ENCODE data around the gene GOLGA6L10.
"Not testable (repeated sequence)": the region's sequence is repeated elsewhere in the genome, so short reads cannot be mapped to it uniquely, and the experiment has no call there.

Gene GOLGA6L10

DNA sequence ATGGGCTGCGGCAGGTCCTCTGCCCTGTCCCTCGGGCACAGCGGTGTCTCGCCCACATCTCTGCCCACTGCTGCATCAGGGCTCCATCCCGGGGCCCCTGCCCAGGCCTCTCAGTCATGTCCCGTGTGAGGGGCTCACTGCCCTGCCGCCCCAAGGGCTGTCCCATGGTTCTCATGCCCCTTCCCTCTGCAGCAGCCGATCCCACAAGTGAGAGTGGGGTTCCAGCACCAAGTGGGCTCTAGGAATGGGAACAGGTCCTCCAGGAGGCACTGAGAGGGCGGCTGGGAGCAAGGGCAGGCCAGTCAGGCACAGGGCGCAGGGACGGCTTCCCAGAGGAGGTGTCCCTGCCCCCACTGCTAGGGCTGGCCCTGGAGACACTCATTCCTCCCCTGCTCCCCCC, 18.4 kb downstream of the GOLGA6L10 start:
- not testable (repeated sequence) for H3K27ac ChIP-seq (ENCODE audit: low read depth, low read length); H3K4me3 ChIP-seq (ENCODE audit: low read length); H3K9ac ChIP-seq (ENCODE audit: low read depth, low read length); H3K36me3 ChIP-seq (ENCODE audit: insufficient read depth, low read length); H3K4me1 ChIP-seq (ENCODE audit: insufficient read depth, low read length); H3K9me3 ChIP-seq (ENCODE audit: insufficient read depth, low read depth, low read length); H3K27me3 ChIP-seq (ENCODE audit: insufficient read depth, low read length)
- 91% methylated on average over 3 of the region's 11 CpGs for WGBS

DNA sequence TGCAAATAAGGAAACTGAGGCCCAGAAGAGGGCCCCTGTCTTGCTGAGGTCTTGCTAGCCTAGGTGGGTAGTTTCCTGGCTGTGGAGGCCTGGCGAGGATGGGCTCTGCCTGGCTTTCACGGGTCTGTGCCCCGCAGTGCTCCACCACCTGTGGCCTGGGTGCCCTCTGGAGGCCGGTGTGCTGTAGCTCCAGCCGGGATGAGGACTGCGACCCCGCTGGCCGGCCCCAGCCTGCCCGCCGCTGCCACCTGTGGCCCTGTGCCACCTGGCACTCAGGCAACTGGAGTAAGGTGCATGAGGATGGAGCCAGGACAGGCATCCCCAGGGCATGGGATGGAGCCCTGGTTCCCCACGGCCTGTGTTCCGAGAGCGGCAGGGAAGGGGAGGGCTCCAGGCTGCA, 20.2 kb downstream of the GOLGA6L10 start:
- WGBS = no CpG with 5 or more reads among the region's 13 CpGs
- not testable (repeated sequence) for H3K36me3 ChIP-seq (ENCODE audit: insufficient read depth, low read length); H3K4me1 ChIP-seq (ENCODE audit: insufficient read depth, low read length); H3K27ac ChIP-seq (ENCODE audit: low read depth, low read length); H3K9me3 ChIP-seq (ENCODE audit: insufficient read depth, low read depth, low read length); H3K9ac ChIP-seq (ENCODE audit: low read depth, low read length); H3K27me3 ChIP-seq (ENCODE audit: insufficient read depth, low read length); H3K4me3 ChIP-seq (ENCODE audit: low read length)

DNA sequence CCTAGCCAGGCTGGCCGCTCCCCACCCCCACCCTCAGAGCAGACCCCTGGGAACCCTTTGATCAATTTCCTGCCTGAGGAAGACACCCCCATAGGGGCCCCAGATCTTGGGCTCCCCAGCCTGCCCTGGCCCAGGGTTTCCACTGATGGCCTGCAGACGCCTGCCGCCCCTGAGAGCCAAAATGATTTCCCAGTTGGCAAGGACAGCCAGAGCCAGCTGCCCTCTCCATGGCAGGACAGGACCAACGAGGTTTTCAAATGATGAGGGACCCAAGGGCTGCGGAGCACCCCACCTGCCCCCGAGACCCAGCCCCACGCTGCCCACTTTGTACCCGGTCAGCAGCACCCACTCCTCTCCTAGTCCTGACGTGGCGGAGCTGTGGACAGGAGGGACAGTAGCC, 21.9 kb downstream of the GOLGA6L10 start:
- not testable (repeated sequence) for H3K9ac ChIP-seq (ENCODE audit: low read depth, low read length); H3K4me3 ChIP-seq (ENCODE audit: low read length); H3K27me3 ChIP-seq (ENCODE audit: insufficient read depth, low read length); H3K9me3 ChIP-seq (ENCODE audit: insufficient read depth, low read depth, low read length); H3K27ac ChIP-seq (ENCODE audit: low read depth, low read length); H3K36me3 ChIP-seq (ENCODE audit: insufficient read depth, low read length); H3K4me1 ChIP-seq (ENCODE audit: insufficient read depth, low read length)
- WGBS = 89% methylated on average over 4 of the region's 10 CpGs

DNA sequence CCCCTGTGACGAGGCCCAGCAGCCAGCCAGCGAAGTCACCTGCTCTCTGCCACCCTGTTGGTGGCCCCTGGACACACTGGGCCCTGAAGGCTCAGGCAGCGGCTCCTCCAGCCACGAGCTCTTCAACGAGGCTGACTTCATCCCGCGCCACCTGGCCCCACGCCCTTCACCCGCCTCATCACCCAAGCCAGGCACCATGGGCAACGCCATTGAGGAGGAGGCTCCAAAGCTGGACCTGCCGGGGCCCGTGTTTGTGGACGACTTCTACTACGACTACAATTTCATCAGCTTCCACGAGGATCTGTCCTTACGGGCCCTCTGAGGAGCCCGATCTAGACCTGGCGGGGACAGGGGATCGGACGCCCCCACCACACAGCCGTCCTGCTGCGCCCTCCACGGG, 22.4 kb downstream of the GOLGA6L10 start:
- H3K36me3 ChIP-seq (ENCODE audit: insufficient read depth, low read length); H3K4me1 ChIP-seq (ENCODE audit: insufficient read depth, low read length); H3K9me3 ChIP-seq (ENCODE audit: insufficient read depth, low read depth, low read length); H3K27ac ChIP-seq (ENCODE audit: low read depth, low read length); H3K9ac ChIP-seq (ENCODE audit: low read depth, low read length); H3K4me3 ChIP-seq (ENCODE audit: low read length); H3K27me3 ChIP-seq (ENCODE audit: insufficient read depth, low read length): not testable (repeated sequence)
- WGBS = 85% methylated on average over 17 of the region's 23 CpGs

GRCh38 chr15:82325646-82326045, 23.6 kb downstream of the GOLGA6L10 start:
- not testable (repeated sequence) for H3K36me3 ChIP-seq (ENCODE audit: insufficient read depth, low read length); H3K27me3 ChIP-seq (ENCODE audit: insufficient read depth, low read length); H3K4me1 ChIP-seq (ENCODE audit: insufficient read depth, low read length); H3K27ac ChIP-seq (ENCODE audit: low read depth, low read length); H3K9me3 ChIP-seq (ENCODE audit: insufficient read depth, low read depth, low read length); H3K9ac ChIP-seq (ENCODE audit: low read depth, low read length); H3K4me3 ChIP-seq (ENCODE audit: low read length)
- WGBS = 93% methylated on average over 9 of the region's 10 CpGs

DNA sequence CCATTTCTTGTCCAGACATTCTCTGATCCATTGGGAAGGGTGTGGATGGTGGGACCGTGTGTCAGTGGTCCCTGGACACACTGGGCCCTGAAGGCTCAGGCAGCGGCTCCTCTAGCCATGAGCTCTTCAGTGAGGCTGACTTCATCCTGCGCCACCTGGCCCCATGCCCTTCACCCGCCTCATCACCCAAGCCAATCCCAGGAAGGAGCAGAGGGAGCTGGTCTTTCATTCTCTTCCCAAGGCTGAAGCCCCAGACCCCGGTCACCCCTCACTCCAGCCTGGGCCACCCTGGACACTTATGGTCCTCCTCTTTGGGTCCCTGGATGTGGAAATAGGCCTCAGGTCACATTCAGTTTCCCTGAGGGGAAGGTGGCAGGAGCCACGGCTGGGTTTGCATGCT, 24.4 kb downstream of the GOLGA6L10 start:
- 92% methylated on average over 5 of the region's 6 CpGs for WGBS
- H3K36me3 ChIP-seq (ENCODE audit: insufficient read depth, low read length); H3K27me3 ChIP-seq (ENCODE audit: insufficient read depth, low read length); H3K9ac ChIP-seq (ENCODE audit: low read depth, low read length); H3K4me1 ChIP-seq (ENCODE audit: insufficient read depth, low read length); H3K9me3 ChIP-seq (ENCODE audit: insufficient read depth, low read depth, low read length); H3K27ac ChIP-seq (ENCODE audit: low read depth, low read length); H3K4me3 ChIP-seq (ENCODE audit: low read length): not testable (repeated sequence)

GRCh38 chr15:82322488-82322887, 26.8 kb downstream of the GOLGA6L10 start:
- not testable (repeated sequence) for H3K4me1 ChIP-seq (ENCODE audit: insufficient read depth, low read length); H3K27ac ChIP-seq (ENCODE audit: low read depth, low read length)
- no CpG with 5 or more reads among the region's 10 CpGs for WGBS

GRCh38 chr15:82320861-82321260, 28.4 kb downstream of the GOLGA6L10 start:
- H3K4me3 ChIP-seq (ENCODE audit: low read length); H3K36me3 ChIP-seq (ENCODE audit: insufficient read depth, low read length); H3K9ac ChIP-seq (ENCODE audit: low read depth, low read length); H3K4me1 ChIP-seq (ENCODE audit: insufficient read depth, low read length); H3K27me3 ChIP-seq (ENCODE audit: insufficient read depth, low read length); H3K27ac ChIP-seq (ENCODE audit: low read depth, low read length); H3K9me3 ChIP-seq (ENCODE audit: insufficient read depth, low read depth, low read length): not testable (repeated sequence)
- 61% methylated on average over 2 of the region's 6 CpGs for WGBS

More at GRCh38 chr15:82322488-82322887, 26.8 kb downstream of the GOLGA6L10 start:
- not testable (repeated sequence) for H3K9ac ChIP-seq (ENCODE audit: low read depth, low read length); H3K27me3 ChIP-seq (ENCODE audit: insufficient read depth, low read length); H3K36me3 ChIP-seq (ENCODE audit: insufficient read depth, low read length); H3K4me3 ChIP-seq (ENCODE audit: low read length); H3K9me3 ChIP-seq (ENCODE audit: insufficient read depth, low read depth, low read length)

- 95% methylated on average over 11 of the region's 19 CpGs for WGBS
- not testable (repeated sequence) for H3K36me3 ChIP-seq (ENCODE audit: insufficient read depth, low read length); H3K9me3 ChIP-seq (ENCODE audit: insufficient read depth, low read depth, low read length); H3K4me1 ChIP-seq (ENCODE audit: insufficient read depth, low read length); H3K4me3 ChIP-seq (ENCODE audit: low read length); H3K9ac ChIP-seq (ENCODE audit: low read depth, low read length); H3K27ac ChIP-seq (ENCODE audit: low read depth, low read length); H3K27me3 ChIP-seq (ENCODE audit: insufficient read depth, low read length)
Measured at GRCh38 chr15:82319522-82320278, 29.6 kb downstream of the GOLGA6L10 start.

- H3K27me3 ChIP-seq (ENCODE audit: insufficient read depth, low read length); H3K27ac ChIP-seq (ENCODE audit: low read depth, low read length); H3K36me3 ChIP-seq (ENCODE audit: insufficient read depth, low read length); H3K4me1 ChIP-seq (ENCODE audit: insufficient read depth, low read length); H3K4me3 ChIP-seq (ENCODE audit: low read length); H3K9ac ChIP-seq (ENCODE audit: low read depth, low read length); H3K9me3 ChIP-seq (ENCODE audit: insufficient read depth, low read depth, low read length): not testable (repeated sequence)
- 96% methylated on average over 8 of the region's 8 CpGs for WGBS
Measured at GRCh38 chr15:82318281-82318680, 31.0 kb downstream of the GOLGA6L10 start.

DNA sequence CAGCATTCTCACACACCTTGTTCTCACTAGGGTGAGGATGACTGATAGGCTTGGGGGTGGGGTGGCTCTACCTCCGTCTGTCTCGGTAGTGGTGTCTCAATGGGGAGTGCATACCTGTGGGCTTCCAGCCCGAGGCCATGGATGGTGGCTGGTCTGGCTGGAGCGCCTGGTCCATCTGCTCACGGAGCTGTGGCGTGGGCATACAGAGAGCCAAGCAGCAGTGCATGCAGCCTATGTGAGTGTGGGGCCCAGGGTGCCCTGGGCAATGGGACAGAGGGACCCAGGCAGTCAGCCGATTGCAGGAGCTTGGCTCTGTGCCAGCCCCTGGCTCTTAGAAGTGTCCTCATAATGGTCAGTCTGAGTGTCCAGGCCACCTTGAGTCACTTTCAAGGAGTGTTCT, 31.8 kb downstream of the GOLGA6L10 start:
- not testable (repeated sequence) for H3K4me3 ChIP-seq (ENCODE audit: low read length); H3K4me1 ChIP-seq (ENCODE audit: insufficient read depth, low read length); H3K9ac ChIP-seq (ENCODE audit: low read depth, low read length); H3K27ac ChIP-seq (ENCODE audit: low read depth, low read length); H3K27me3 ChIP-seq (ENCODE audit: insufficient read depth, low read length); H3K9me3 ChIP-seq (ENCODE audit: insufficient read depth, low read depth, low read length); H3K36me3 ChIP-seq (ENCODE audit: insufficient read depth, low read length)
- 88% methylated on average over 7 of the region's 7 CpGs for WGBS

DNA sequence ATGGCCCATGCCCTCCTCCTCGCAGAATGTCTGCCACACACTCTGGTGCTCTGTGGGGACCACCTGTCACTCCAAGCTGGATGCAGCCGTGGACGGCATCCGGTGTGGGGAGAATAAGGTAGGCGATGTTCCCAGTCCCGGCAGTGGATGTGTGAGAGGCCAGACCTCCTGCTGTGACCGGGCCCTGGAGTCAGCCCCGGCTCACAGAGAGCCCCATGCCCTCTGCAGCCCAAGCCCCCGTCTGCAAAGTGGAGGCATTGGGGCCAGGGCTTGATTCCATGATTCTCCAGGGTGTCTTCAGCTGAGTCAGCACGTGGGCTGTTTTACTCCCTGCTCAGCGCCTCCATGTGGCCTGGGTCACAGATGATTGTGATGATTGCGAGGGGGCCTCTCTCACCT, 32.2 kb downstream of the GOLGA6L10 start:
- no peaks in the 10 kb centered on the region for H3K9me3 ChIP-seq (ENCODE audit: insufficient read depth, low read depth, low read length)
- H3K27ac ChIP-seq (ENCODE audit: low read depth, low read length) = no peak overlapping the region
- H3K9ac ChIP-seq (ENCODE audit: low read depth, low read length) = no peak overlapping the region
- 91% methylated on average over 11 of the region's 12 CpGs for WGBS
- H3K36me3 ChIP-seq (ENCODE audit: insufficient read depth, low read length) = no peaks in the 10 kb centered on the region
- H3K27me3 ChIP-seq (ENCODE audit: insufficient read depth, low read length) = no peaks in the 10 kb centered on the region
- H3K4me3 ChIP-seq (ENCODE audit: low read length) = no peak overlapping the region
- no peaks in the 10 kb centered on the region for H3K4me1 ChIP-seq (ENCODE audit: insufficient read depth, low read length)

Measured in HUES64 (cell line).